ENCODE results near the gene TMEM135. TPM values are rescaled to one million over a fixed set of nuclear protein-coding genes. Genes with fewer than 3 reads are reported as not detected.

TMEM135 gene
- total RNA-seq, 1 donor from 2014 or later = 33.9 TPM

DNA sequence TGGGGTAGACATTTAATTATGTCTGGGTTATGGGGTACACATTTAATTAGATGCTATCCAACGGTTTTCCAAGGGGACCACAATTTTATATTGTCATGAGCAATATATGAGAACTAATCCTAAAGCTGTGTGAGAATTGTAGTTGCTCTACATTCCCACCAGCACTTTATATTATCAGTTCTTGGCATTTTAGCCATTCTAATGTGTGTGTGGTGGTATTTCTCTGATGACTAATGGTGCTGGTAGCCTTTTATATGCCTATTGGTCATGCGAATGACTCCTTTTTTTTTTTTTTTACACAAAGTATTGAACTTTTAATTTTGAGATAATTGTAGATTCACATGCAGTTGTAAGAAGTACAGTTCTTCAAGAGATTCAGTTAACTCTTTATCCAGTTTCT is 26.2 kb downstream of the TMEM135 start:
- Mint-ChIP-seq H3K36me3 (peaks cover 16% of the 10 kb centered on the region), H3K4me3 (no peak overlapping the region), H3K27me3 (no peaks in the 10 kb centered on the region), H3K27ac (no peak overlapping the region), H3K9me3 (no peaks in the 10 kb centered on the region), H3K4me1 (ENCODE audit: unreplicated experiment) (no peaks in the 10 kb centered on the region)
- DNase-seq (ENCODE audit: extremely low spot score, unreplicated experiment) = no peak
- TF ChIP-seq, protein P1, sequence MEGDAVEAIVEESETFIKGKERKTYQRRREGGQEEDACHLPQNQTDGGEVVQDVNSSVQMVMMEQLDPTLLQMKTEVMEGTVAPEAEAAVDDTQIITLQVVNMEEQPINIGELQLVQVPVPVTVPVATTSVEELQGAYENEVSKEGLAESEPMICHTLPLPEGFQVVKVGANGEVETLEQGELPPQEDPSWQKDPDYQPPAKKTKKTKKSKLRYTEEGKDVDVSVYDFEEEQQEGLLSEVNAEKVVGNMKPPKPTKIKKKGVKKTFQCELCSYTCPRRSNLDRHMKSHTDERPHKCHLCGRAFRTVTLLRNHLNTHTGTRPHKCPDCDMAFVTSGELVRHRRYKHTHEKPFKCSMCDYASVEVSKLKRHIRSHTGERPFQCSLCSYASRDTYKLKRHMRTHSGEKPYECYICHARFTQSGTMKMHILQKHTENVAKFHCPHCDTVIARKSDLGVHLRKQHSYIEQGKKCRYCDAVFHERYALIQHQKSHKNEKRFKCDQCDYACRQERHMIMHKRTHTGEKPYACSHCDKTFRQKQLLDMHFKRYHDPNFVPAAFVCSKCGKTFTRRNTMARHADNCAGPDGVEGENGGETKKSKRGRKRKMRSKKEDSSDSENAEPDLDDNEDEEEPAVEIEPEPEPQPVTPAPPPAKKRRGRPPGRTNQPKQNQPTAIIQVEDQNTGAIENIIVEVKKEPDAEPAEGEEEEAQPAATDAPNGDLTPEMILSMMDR (conservative IDR thresholded peaks at IDR 0.05) = no peak

DNA sequence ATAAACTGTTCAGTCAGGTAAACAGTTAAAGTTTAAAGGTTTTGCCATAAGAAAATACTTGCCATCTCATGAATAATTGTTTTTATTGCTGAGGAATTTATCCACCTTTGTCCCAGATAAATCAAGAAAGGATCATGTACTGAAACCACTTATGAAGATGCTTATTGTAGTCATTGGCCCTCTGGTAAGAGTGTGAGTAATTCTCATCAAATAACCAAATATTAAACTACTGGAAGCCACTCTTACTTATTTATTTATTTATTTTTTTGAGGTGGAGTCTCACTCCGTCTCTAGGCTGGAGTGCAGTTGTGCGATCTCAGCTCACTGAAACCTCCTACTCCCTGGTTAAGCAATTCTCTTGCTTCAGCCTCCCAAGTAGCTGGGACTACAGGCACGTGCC is 35.1 kb downstream of the TMEM135 start:
- Mint-ChIP-seq H3K4me3 (no peak overlapping the region), H3K9me3 (no peaks in the 10 kb centered on the region), H3K27me3 (no peaks in the 10 kb centered on the region), H3K4me1 (ENCODE audit: unreplicated experiment) (no peaks in the 10 kb centered on the region), H3K36me3 (peaks cover 33% of the 10 kb centered on the region), H3K27ac (no peak overlapping the region)
- TF ChIP-seq, protein P1 (conservative IDR thresholded peaks at IDR 0.05) = no peak
- DNase-seq (ENCODE audit: extremely low spot score, unreplicated experiment) = no peak

DNA sequence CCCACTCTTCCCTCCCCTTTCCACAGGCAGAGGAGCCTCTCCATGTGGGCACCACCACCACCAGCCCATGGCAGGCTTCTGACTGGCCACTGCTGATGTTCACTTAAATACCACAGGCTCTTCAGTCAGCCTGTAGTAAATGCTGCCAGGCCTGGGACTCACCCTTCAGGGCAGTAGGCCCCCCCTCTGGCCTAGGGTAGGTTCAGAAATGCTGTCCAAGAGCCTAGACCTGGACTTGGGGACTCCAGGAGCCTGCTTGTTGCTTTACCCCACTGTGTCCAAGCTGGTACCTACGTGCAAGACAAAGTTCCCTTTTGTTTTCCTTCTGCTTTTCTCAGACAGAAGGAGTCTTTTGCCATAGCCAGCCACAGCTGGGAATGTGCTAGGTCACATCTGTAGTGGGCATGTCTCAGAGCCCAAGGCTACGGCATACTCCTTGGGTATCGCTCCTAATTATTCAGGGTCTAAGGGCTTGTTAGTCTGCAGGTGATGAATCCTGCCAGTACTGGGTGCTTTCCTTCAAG is 38.6 kb downstream of the TMEM135 start:
- H3K27me3 Mint-ChIP-seq = no peaks in the 10 kb centered on the region
- H3K27ac Mint-ChIP-seq = no peak overlapping the region
- H3K4me3 Mint-ChIP-seq = no peak overlapping the region
- H3K4me1 Mint-ChIP-seq (ENCODE audit: unreplicated experiment) = no peaks in the 10 kb centered on the region
- H3K36me3 Mint-ChIP-seq = peaks cover 25% of the 10 kb centered on the region
- no peak for DNase-seq (ENCODE audit: extremely low spot score, unreplicated experiment)
- no peaks in the 10 kb centered on the region for H3K9me3 Mint-ChIP-seq
- TF ChIP-seq, protein P1 (conservative IDR thresholded peaks at IDR 0.05) = no peak

DNA sequence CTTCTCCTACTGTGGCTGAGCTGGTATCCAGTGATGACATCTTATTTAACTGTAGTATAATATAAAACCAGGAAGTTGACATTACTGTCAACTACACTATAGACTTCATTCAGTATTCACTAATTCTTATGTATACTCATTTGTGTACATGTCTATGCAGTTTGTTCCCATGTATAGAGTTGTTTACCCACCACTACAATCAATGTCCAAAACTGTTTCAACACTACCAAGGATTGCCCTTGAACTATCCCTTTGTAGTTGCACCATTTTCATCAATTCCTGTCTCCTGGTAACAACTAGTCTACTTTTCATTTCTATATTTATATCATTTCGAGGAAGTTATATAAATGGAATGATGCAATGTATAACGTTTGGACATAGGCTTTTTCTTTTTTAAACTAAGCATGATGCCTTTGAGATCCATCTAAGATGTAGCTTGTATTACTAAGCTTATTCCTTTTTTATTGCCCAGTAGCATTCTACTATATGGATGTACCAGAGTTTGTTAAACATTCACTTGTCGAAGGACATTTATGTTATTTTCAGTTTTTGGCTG is 39.2 kb downstream of the TMEM135 start:
- no peak overlapping the region for H3K27ac Mint-ChIP-seq
- no peak overlapping the region for H3K4me3 Mint-ChIP-seq
- DNase-seq (ENCODE audit: extremely low spot score, unreplicated experiment) = no peak
- peaks cover 4% of the 10 kb centered on the region for H3K4me1 Mint-ChIP-seq (ENCODE audit: unreplicated experiment)
- H3K27me3 Mint-ChIP-seq = no peaks in the 10 kb centered on the region
- H3K9me3 Mint-ChIP-seq = no peaks in the 10 kb centered on the region
- TF ChIP-seq, protein P1 (conservative IDR thresholded peaks at IDR 0.05) = no peak
- peaks cover 27% of the 10 kb centered on the region for H3K36me3 Mint-ChIP-seq

DNA sequence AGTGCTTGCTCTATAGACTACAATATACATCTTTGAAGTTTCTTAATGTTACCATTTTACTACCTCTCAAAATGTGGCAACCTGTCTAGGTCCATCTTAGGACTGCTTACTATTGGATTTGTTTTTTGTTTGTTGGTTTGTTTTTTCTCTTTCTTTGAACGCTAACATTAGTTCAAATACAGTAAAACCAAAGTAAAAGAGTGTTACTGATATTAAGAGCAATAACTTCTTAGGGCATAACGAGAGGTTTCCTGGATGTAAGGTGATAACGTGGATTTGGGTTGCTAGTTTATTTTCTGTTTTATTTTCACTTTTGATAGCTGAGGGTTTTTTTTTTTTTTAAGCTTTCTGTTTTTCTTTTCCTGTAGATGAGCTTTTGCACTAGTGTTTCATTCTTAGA is 43.6 kb downstream of the TMEM135 start:
- Mint-ChIP-seq H3K4me3 (no peak overlapping the region), H3K27ac (no peak overlapping the region), H3K36me3 (peaks cover 32% of the 10 kb centered on the region), H3K27me3 (no peaks in the 10 kb centered on the region), H3K9me3 (no peaks in the 10 kb centered on the region), H3K4me1 (ENCODE audit: unreplicated experiment) (peaks cover 15% of the 10 kb centered on the region)
- TF ChIP-seq, protein P1 (conservative IDR thresholded peaks at IDR 0.05) = no peak
- DNase-seq (ENCODE audit: extremely low spot score, unreplicated experiment) = no peak

All from type B pancreatic cell (in vitro differentiated cells).